ENCODE measurements around the gene VEGFA. TPM values are rescaled to one million over a fixed set of nuclear protein-coding genes. Genes with fewer than 3 reads are reported as not detected.
A peak's percentile ranks its signal among the peaks of the same experiment; 100 is the strongest.

VEGFA gene
- polyA plus RNA-seq, 2 of the 4 experiments (the other 2 are of a cell fraction) = 35.8 to 83.7 TPM

DNA sequence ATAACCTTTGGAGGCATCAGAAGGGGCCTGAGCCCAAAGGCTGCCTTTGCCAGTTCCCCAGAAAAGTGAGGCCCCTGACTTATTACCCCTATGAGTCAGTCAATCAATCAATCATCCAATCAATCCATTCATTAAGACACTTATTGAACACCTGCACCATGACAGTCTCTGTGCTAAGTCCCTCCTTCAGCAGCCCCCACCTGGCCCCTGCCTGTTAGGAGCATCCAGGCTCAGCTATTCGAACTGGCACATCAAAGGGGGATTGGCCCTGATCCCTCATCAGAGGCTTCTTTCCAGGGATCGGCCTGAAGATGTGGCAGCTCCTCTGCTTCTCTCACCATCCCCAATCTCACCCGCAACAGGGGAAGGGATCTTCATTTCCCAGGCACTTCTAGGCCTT is 27.7 kb upstream of the VEGFA start:
- whole genome bisulfite sequencing (ENCODE audit: missing lambda C conversion rate) = 75% methylated on average over 3 of the region's 3 CpGs
- no peak overlapping the region for H3K4me3 ChIP-seq
- DNase-seq (ENCODE audit: low read depth in 1 of 2, low spot score in 1 of 2) (no peak), ATAC-seq (no peak), FAIRE-seq (no peak)
- H3K9me3 ChIP-seq = no peaks in the 10 kb centered on the region
- H3K4me1 ChIP-seq = peaks cover 14% of the 10 kb centered on the region; the same call in 2 of the 3 replicates
- peak overlapping the region; percentile 17; the same call in 1 of the 3 replicates for H3K4me2 ChIP-seq
- ChIA-PET POLR2A (no interaction called here), CTCF (interaction anchor here (0.7 to 6.1 kb wide), 5 partner anchors 16 to 571 kb away, joined by 3 to 33 read pairs (median 4); partner anchors contain the start of genes AARS2 and VEGFA)
- H3K27ac ChIP-seq = peak overlapping the region in 1 of 2 experiments; percentile 51; a peak in 1 of 6 replicates
- no peak for TF ChIP-seq TFCP2L1 (CRISPR knock-in tag; IDR thresholded peaks at IDR 0.05)
- TF ChIP-seq NPAS2 (CRISPR knock-in tag; IDR thresholded peaks at IDR 0.05; ENCODE audit: borderline replicate concordance) = no peak
- no peak for TF ChIP-seq HOXB5 (CRISPR knock-in tag; IDR thresholded peaks at IDR 0.05)
- no peak for TF ChIP-seq NFE2L2 (conservative IDR thresholded peaks at IDR 0.05; ENCODE audit: low read length)
- TF ChIP-seq CEBPB (IDR thresholded peaks at IDR 0.05) = no peak
- TF ChIP-seq, protein P1, sequence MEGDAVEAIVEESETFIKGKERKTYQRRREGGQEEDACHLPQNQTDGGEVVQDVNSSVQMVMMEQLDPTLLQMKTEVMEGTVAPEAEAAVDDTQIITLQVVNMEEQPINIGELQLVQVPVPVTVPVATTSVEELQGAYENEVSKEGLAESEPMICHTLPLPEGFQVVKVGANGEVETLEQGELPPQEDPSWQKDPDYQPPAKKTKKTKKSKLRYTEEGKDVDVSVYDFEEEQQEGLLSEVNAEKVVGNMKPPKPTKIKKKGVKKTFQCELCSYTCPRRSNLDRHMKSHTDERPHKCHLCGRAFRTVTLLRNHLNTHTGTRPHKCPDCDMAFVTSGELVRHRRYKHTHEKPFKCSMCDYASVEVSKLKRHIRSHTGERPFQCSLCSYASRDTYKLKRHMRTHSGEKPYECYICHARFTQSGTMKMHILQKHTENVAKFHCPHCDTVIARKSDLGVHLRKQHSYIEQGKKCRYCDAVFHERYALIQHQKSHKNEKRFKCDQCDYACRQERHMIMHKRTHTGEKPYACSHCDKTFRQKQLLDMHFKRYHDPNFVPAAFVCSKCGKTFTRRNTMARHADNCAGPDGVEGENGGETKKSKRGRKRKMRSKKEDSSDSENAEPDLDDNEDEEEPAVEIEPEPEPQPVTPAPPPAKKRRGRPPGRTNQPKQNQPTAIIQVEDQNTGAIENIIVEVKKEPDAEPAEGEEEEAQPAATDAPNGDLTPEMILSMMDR (IDR thresholded peaks at IDR 0.05) = no peak
- no peak for TF ChIP-seq SMC3 (IDR thresholded peaks at IDR 0.05)
- TF ChIP-seq EP300 (IDR thresholded peaks at IDR 0.05) = no peak
- TF ChIP-seq EHMT2 (IDR thresholded peaks at IDR 0.05; ENCODE audit: low read depth) = no peak
- no peak for TF ChIP-seq CHD4 (IDR thresholded peaks at IDR 0.05; ENCODE audit: borderline replicate concordance)
- TF ChIP-seq ZSCAN20 (CRISPR knock-in tag; IDR thresholded peaks at IDR 0.05) = no peak
- TF ChIP-seq FOXS1 (CRISPR knock-in tag; IDR thresholded peaks at IDR 0.05) = no peak
- no peak for TF ChIP-seq SREBF2 (IDR thresholded peaks at IDR 0.05)

DNA sequence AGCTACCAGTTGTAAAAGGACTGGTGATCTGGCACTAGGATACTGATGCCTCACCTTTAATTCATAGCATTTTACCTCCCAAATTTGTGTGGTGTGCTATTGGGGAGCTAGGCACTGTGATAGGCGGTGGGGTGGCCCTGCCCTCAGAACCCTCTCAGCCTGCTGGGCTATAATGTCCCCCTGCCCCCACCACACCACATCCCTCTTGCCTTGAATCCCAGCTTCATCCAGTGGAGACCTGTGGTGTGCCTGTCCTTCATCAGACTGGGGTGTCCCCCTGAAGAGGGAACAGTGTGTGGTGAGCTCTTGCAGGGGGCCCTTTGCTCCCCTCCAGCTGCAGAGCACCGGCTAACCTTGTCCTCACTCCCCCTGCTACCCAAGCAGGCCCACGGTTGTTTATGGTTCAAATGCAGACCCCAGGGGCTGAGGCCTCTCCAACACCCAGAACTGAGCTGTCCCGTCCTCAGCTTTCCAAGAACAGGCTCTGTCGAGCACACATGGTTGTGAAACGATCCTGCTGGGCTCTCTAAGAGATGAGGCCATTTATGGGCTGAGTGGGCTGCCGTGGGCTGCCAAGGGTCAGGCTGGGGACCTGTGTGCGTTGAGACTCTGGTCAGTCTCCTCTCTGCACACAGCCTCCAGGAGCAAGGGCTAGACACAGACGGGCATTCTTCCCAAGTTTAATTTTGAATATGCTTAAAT is 26.9 kb upstream of the VEGFA start:
- POLR2A ChIA-PET = no interaction called here
- Histone ChIP-seq H3K9me3 (no peaks in the 10 kb centered on the region), H3K4me1 (peaks cover 14% of the 10 kb centered on the region; the same call in 2 of the 3 replicates), H3K4me3 (no peak overlapping the region), H3K27ac (peak overlapping the region in 1 of 2 experiments; percentile 51; a peak in 1 of 6 replicates), H3K4me2 (no peak overlapping the region)
- WGBS (ENCODE audit: missing lambda C conversion rate) = 66% methylated on average over 6 of the region's 9 CpGs
- ATAC-seq (no peak), FAIRE-seq (no peak), DNase-seq (ENCODE audit: low read depth in 1 of 2, low spot score in 1 of 2) (no peak)
- CTCF ChIA-PET = interaction anchor here (0.7 to 6.1 kb wide), 11 partner anchors 15 to 570 kb away, joined by 3 to 33 read pairs (median 3); partner anchors contain the start of genes AARS2 and VEGFA
- TF ChIP-seq CBX8 (IDR thresholded peaks at IDR 0.05) (no peak), KDM5A (IDR thresholded peaks at IDR 0.05) (no peak), JUNB (IDR thresholded peaks at IDR 0.05) (no peak), FOXS1 (CRISPR knock-in tag; IDR thresholded peaks at IDR 0.05) (no peak), GATA3 (IDR thresholded peaks at IDR 0.05; ENCODE audit: borderline replicate concordance) (no peak), ZNF302 (CRISPR knock-in tag; IDR thresholded peaks at IDR 0.05) (no peak), KDM1A (IDR thresholded peaks at IDR 0.05; ENCODE audit: low read depth) (no peak), EP300 (IDR thresholded peaks at IDR 0.05) (no peak), ESRRA (IDR thresholded peaks at IDR 0.05; ENCODE audit: borderline replicate concordance, low read length) (no peak), HOXB13 (CRISPR knock-in tag; IDR thresholded peaks at IDR 0.05; ENCODE audit: low read depth) (no peak), EHMT2 (IDR thresholded peaks at IDR 0.05; ENCODE audit: low read depth) (no peak), CEBPB (IDR thresholded peaks at IDR 0.05) (no peak), JUN (IDR thresholded peaks at IDR 0.05) (no peak)
- TF ChIP-seq, protein P2, sequence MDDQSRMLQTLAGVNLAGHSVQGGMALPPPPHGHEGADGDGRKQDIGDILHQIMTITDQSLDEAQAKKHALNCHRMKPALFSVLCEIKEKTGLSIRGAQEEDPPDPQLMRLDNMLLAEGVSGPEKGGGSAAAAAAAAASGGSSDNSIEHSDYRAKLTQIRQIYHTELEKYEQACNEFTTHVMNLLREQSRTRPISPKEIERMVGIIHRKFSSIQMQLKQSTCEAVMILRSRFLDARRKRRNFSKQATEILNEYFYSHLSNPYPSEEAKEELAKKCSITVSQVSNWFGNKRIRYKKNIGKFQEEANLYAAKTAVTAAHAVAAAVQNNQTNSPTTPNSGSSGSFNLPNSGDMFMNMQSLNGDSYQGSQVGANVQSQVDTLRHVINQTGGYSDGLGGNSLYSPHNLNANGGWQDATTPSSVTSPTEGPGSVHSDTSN (IDR thresholded peaks at IDR 0.05) = no peak
- TF ChIP-seq, protein P3, sequence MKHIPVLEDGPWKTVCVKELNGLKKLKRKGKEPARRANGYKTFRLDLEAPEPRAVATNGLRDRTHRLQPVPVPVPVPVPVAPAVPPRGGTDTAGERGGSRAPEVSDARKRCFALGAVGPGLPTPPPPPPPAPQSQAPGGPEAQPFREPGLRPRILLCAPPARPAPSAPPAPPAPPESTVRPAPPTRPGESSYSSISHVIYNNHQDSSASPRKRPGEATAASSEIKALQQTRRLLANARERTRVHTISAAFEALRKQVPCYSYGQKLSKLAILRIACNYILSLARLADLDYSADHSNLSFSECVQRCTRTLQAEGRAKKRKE (CRISPR knock-in tag; IDR thresholded peaks at IDR 0.05; ENCODE audit: low read depth) = no peak

Measured in A549 (cell line).